B cell (primary cell): ENCODE results near the gene KIF18A.

Source experiments
- EZH2 ChIP-seq: IDR thresholded peaks from 2 replicates; pipeline ENCODE4 v1.6.1; 2012; ENCODE audit warnings: borderline replicate concordance, low read depth, mild to moderate bottlenecking, moderate library complexity, low read length; ENCODE audit not compliant: insufficient read depth, poor library complexity, severe bottlenecking
- TF ChIP-seq, protein P1 (sequence below): fragments of 200-600 bp; IDR thresholded peaks from one replicate; pipeline ENCODE4 v1.8.0; 2022; ENCODE audit warnings: antibody characterized with exemption, mild to moderate bottlenecking

- TF ChIP-seq, protein P1, sequence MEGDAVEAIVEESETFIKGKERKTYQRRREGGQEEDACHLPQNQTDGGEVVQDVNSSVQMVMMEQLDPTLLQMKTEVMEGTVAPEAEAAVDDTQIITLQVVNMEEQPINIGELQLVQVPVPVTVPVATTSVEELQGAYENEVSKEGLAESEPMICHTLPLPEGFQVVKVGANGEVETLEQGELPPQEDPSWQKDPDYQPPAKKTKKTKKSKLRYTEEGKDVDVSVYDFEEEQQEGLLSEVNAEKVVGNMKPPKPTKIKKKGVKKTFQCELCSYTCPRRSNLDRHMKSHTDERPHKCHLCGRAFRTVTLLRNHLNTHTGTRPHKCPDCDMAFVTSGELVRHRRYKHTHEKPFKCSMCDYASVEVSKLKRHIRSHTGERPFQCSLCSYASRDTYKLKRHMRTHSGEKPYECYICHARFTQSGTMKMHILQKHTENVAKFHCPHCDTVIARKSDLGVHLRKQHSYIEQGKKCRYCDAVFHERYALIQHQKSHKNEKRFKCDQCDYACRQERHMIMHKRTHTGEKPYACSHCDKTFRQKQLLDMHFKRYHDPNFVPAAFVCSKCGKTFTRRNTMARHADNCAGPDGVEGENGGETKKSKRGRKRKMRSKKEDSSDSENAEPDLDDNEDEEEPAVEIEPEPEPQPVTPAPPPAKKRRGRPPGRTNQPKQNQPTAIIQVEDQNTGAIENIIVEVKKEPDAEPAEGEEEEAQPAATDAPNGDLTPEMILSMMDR: no peak
- TF ChIP-seq EZH2: no peak
Measured at GRCh38 chr11:27977031-27977430, 130.9 kb downstream of the KIF18A start.
